GM21737 (cell line): ENCODE measurements around the gene PNKD.

Experiments
- ATAC-seq: cut with Tn5 transposase; IDR thresholded peaks from one replicate; pipeline ENCODE4 v1.9.1; 2021; ENCODE audit warnings: mild to moderate bottlenecking, moderate library complexity; ENCODE audit not compliant: unreplicated experiment

Gene PNKD

GRCh38 chr2:218334531-218334930 is 64.2 kb downstream of the PNKD start:
- no peak for ATAC-seq

GRCh38 chr2:218340656-218341055 is 70.3 kb downstream of the PNKD start:
- no peak for ATAC-seq

GRCh38 chr2:218341381-218341780 is 71.1 kb downstream of the PNKD start:
- ATAC-seq: no peak

- ATAC-seq: no peak
Observed at GRCh38 chr2:218342837-218343236, 72.5 kb downstream of the PNKD start.

- no peak for ATAC-seq
Observed at GRCh38 chr2:218343591-218343990, 73.3 kb downstream of the PNKD start.

- ATAC-seq: no peak
Observed at GRCh38 chr2:218344090-218344754, 73.9 kb downstream of the PNKD start.

- no peak for ATAC-seq
Observed at GRCh38 chr2:218344755-218345417, 74.6 kb downstream of the PNKD start.

GRCh38 chr2:218345491-218346236 is 75.3 kb downstream of the PNKD start:
- ATAC-seq: no peak

- ATAC-seq: no peak
Observed at GRCh38 chr2:218347172-218347571, 76.9 kb downstream of the PNKD start.

GRCh38 chr2:218354045-218354444 is 83.7 kb downstream of the PNKD start:
- ATAC-seq: no peak

- no peak for ATAC-seq
Observed at GRCh38 chr2:218354850-218355443, 84.6 kb downstream of the PNKD start.

- no peak for ATAC-seq
Observed at GRCh38 chr2:218357236-218358177, 87.2 kb downstream of the PNKD start.

- ATAC-seq: no peak
Observed at GRCh38 chr2:218360453-218360852, 90.1 kb downstream of the PNKD start.

- no peak for ATAC-seq
Observed at GRCh38 chr2:218362606-218363005, 92.3 kb downstream of the PNKD start.

- no peak for ATAC-seq
Observed at GRCh38 chr2:218363736-218364135, 93.4 kb downstream of the PNKD start.

GRCh38 chr2:218364196-218364595 is 93.9 kb downstream of the PNKD start:
- ATAC-seq: no peak

- no peak for ATAC-seq
Observed at GRCh38 chr2:218366621-218367414, 96.5 kb downstream of the PNKD start.

- ATAC-seq: peak; percentile 93
Observed at GRCh38 chr2:218367415-218368149, 97.3 kb downstream of the PNKD start.

- no peak for ATAC-seq
Observed at GRCh38 chr2:218368150-218368528, 97.8 kb downstream of the PNKD start.
